Stimulated activated CD8-positive, alpha-beta memory T cell treated with anti-CD3 and anti-CD28 coated beads, Interleukin-2, amount 100 ng/mL, for 48 hours (primary cell): ENCODE data around the gene NLRP14.

ENCODE experiments used
- DNase-seq, 2 donors: peaks; one replicate each; pipeline ENCODE4 v3.0.0-alpha.2; 2020; ENCODE audit warnings: low read depth in 2 of 2

Gene NLRP14, protein sequence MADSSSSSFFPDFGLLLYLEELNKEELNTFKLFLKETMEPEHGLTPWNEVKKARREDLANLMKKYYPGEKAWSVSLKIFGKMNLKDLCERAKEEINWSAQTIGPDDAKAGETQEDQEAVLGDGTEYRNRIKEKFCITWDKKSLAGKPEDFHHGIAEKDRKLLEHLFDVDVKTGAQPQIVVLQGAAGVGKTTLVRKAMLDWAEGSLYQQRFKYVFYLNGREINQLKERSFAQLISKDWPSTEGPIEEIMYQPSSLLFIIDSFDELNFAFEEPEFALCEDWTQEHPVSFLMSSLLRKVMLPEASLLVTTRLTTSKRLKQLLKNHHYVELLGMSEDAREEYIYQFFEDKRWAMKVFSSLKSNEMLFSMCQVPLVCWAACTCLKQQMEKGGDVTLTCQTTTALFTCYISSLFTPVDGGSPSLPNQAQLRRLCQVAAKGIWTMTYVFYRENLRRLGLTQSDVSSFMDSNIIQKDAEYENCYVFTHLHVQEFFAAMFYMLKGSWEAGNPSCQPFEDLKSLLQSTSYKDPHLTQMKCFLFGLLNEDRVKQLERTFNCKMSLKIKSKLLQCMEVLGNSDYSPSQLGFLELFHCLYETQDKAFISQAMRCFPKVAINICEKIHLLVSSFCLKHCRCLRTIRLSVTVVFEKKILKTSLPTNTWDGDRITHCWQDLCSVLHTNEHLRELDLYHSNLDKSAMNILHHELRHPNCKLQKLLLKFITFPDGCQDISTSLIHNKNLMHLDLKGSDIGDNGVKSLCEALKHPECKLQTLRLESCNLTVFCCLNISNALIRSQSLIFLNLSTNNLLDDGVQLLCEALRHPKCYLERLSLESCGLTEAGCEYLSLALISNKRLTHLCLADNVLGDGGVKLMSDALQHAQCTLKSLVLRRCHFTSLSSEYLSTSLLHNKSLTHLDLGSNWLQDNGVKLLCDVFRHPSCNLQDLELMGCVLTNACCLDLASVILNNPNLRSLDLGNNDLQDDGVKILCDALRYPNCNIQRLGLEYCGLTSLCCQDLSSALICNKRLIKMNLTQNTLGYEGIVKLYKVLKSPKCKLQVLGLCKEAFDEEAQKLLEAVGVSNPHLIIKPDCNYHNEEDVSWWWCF

DNA sequence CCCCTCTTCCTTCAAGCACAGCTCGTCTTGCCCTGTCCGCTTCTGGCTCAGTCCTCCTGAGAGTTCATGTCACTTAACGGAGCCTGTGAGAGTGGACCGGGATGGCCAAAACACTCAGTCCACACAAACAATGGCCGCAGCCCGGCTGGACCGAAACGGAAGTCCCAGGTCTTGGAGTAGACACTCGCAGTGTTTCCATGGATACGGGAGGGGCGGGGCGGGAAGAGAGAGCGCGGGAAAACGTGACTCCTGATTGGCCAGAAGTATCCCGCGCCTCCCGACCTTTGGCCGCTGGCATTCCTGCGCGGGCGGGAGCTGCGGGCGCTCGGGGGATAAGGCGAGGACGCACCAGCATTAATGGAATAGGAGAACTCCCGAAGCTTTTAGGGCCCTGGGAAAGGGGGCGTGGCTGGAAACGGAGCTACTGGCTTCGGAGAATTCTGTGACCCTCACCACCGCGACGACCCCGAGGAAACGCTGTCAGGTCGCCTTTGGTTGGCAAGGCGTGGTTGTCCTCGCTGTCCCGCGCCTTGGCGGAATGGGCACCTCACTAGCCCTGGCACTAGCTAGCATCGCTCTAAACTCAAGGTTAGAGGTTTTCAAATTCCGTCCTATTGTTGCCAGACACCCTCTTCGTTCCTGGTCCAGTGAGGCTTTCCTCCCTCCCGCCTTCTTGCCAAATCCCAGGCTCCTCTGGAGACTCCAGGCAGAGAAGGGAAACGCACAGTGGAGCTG is at the start of gene NLRP14, which contains the start of gene ZNF214:
Gene NLRP14, plus strand, starts transcription at position 297 of the 735 bp plus-strand sequence. CDS start 18,108 bp downstream, outside the sequence.
Gene ZNF214, minus strand, starts transcription at position 164 of the 735 bp plus-strand sequence. CDS start 17,511 bp downstream, outside the sequence.
- DNase-seq = no peak

DNA sequence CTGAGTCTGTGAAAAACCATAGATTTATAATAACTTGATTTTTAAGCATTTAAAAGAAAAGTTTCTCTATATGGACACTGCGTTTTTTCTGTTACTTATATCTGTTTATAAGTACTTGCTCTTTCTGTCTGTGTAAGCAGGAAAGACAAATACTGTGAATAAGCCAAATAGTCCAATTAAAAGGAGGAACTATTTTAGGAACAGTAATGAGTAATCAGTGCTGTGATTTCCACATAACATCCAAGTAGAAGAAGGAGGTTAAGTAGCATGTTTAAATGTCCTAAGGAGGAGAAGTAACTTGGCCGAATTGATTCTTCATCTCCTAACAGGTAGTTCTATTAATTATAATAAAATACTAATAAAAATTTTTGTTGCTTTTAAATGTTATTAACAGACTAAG is 40.9 kb upstream of the NLRP14 start:
- DNase-seq = no peak

DNA sequence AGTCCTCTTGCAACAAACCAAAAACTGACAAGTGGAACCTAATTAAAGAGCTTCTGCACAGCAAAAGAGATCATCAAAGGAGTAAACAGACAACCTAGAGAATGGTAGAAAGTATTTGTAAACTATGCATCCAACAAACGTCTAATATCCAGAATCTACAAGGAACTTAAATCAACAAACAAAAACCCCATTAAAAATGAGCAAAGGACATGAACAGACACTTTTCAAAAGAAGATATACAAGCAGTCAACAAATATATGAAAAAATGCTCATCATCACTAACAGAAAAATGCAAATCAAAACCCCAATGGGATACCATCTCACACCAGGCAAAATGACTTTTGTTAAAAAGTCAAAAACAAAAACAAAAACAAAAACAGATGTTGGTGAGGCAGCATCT is 33.8 kb upstream of the NLRP14 start:
- no peak for DNase-seq

DNA sequence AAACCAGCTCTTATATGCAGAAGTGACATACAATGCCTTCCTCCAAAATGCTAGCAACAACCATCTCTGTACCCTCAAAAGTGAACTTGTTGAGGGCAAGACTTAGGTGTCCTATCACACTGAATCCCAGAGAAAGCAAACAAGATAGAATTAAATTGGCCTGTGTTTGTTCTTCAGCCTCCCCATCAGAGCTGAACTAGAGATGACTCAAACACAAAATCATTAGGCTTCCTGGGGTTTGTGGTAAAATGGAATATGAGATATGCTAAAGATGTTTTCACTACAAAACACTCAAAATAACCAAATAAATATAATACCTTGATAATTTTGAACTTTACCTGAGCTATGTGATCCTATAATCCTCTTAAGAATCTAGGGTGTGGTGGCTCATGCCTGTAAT is 31.8 kb upstream of the NLRP14 start:
- no peak for DNase-seq

DNA sequence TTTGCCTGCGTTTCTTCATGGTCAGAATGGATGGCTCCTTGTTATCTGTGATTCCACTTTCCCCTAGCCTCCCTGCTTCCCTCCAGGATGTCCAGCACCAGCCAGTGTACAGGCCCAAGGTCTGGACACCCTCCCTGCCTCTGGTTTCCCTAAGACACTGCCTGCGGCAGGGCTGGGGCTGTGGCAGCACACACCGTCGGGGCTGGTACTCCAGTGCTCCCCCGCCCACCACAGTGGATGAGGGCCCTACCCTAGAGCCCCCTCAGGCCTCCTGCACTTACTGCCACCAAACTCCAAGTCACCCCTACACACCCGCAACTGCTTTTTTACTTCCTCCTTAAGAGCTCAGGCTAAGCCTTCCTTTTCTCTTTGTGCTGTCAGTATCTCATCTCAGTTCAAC is 29.1 kb upstream of the NLRP14 start:
- DNase-seq = no peak

DNA sequence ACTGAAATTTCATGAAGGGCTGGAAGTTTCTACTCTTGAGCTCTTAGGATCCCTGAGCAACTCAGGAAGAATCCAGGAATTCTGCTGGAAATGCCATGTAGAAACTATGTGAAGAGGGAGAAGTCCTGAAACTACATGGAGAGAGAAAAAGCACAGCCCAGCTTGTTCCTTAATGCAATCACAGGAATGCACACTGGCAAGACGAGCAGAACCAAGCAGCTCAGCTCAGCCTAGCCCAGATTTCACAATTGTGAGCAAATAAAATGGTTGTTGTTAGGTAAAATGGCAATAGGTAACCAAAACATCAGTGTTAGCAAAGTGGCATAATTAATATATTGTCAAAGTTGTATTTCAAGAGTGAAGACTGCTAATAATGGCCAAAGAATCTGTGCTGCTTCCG is 28.3 kb upstream of the NLRP14 start:
- no peak for DNase-seq

DNA sequence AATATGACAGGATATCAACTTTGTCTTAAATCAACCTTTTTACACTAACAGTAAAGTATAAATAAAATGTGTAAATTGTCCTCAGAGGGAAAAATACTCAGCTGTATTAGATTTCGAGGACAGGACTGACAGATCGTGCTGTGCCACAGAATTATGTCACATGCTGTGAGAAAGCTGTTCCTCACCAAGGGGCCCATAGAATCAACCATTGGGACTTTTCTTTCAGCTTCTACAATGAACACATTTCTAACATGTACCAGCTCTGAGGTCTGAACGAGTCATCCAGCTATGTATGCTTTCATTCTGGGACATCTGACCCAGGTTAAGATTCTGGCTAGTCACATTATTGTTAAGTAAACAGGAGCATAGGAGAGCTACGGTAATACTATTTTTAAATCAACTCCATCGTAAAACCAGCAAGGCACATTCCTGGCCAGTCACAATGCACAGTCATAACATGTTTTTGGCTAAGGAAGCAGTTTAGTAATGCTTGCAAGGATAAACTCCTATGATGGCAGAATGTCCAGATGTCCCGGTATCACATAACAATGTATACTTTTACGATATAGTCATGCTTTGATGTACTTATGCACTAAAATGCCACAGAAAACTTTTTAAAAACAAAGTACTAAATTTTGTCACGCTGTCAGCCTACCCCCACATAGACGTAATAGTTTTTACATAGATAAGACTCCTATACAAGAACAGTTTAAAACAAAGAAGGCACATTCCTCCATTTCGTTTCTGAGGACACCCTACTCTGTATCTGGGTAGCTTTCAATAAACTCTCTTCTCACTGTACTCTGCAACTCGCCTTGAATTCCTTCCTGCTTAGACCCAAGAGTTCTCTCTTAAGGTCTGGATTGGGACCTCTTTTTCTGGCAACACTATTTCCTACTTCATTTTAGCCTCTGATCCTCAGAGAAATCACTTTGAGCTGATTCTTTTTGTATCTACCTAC is 27.5 kb upstream of the NLRP14 start:
- DNase-seq = no peak

DNA sequence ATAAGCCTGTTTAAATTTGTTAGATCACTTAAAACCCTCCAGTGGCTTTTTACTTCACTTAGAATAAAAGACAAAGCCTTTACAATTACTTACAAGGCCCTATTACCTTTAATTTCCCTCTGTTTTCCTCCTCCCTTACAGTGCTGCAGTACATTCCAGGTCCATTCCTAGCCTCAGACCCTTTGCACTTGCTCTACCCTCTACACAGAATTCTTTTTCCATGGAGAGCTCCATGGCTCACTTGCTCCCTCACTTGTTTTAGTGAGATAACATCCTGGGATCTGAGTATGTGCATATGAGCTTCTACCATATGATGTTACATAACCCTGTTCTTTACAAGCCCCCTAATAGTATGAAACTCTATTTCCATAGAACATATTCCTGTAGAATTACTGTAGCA is 24.6 kb upstream of the NLRP14 start:
- no peak for DNase-seq

DNA sequence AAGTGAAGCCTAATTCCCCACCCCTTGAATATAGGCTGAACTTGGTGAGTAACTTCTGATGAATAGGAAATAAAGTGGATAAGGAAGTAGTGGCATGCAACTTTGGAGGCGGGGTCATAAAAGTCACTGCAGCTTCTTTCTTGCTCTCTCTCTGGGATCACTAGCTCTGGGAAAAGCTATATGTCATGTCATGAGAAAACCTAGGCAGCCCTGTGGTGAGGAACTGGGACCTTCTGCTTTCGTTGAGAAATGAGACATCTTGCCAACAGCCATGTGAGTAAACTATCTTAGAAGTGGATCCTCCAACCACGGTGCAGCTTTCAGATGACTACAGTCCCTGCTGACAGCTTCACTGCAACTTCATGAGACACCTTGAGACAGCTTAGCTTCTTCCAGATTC is 15.8 kb upstream of the NLRP14 start:
- no peak for DNase-seq

DNA sequence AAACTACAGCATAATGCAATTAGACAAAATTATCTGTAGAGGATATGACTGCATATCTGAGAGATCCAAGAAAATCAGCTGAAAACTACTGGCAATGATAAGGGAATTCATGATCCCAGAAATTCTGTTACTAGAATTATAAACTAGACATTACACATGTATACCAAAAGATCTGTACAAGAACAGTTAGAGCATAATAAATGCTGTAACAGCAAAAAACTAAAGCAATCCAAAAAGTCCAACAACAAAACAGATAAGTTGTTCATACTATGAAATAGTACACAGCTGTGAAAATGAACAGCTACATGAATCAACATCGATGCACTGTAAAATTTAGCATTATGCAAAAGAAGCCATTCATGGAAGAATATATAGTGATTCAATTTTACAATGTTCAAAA is 6.2 kb upstream of the NLRP14 start:
- no peak for DNase-seq

DNA sequence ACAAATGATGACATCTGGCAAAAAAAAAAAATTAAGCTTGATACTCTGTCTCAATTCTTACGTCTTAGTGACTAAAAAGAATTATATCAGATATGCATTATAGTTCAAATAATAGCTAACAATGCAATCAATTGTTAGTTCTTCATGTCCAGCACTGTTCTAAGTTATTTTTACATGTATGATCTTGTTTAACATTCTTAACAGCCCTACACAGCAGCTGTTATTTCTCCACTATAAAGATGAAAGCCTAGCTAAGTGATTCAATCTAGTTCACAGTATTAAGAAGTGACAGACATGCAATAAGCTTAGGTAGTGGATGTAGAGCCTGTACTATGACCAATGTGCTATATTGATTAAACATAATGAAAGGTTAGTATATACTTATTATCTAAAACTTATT is 4.3 kb upstream of the NLRP14 start:
- DNase-seq = no peak

DNA sequence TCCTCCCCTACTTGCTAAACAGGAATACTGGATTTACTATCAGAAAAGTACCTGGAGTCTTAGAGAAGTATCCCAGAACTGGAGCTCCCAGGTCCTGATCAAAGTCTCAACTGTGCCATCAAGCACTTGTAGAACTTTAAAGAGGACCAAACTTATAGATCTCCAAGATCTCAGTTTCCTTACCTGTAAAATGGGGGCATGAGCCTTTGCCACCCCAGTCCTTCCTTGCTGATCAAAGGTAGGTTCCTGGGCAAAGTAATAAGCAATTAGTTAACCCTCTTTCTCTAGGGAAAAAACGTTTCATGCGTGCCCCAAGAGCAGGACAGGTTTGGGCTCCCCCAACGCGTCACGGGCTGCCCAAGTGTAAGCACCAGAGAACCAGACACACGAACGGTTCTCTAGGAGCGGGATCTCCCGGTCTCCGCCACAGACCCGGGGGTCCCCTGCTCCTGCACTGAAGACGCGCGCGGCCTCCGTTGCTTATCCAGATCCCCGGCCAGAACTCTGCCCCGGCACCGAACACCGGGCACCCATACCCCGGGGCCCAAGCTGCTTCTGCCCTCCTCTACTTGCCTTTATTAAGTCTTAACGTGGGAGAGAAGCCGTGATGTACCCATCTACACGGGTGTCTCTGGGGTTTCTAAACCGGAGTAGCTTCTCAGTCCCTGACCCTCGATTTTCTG is 638 bp upstream of the NLRP14 start:
- DNase-seq = no peak

DNA sequence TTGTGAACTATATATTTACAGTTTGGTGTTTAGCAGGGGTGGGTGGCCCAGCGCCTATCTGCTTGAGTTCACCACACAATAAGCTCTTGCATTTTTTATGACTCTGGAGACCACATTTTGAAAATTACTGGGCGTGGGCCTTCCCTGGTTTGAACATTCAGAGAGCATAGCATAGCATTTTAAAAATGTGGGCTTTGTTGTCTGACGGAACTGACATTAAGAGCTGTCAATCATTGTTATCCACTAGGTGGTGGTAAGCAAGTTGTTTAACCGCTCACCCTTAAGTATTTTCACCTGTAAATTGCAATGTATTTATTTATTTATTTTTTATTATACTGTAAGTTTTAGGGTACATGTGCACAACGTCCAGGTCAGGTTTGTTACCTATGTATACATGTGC is 1.0 kb downstream of the NLRP14 start:
- no peak for DNase-seq

DNA sequence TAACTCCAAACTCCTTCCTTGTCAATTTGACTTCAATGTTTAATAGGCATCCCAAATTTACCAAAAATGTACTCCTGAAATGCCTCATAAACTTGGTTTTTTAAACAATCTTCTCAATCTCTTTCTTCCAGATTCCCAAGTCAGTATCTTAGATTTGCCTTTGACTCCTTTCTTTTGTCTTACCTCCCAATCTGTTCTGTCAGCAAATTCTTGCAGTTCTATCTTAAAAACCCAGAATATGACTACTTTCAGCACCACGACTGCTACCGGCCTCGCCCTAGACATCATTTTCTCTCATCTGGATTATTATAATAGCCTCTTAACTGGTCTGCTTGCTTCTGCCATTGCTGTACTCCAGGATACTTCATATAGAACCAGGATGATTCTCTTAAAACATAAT is 7.9 kb downstream of the NLRP14 start:
- no peak for DNase-seq

DNA sequence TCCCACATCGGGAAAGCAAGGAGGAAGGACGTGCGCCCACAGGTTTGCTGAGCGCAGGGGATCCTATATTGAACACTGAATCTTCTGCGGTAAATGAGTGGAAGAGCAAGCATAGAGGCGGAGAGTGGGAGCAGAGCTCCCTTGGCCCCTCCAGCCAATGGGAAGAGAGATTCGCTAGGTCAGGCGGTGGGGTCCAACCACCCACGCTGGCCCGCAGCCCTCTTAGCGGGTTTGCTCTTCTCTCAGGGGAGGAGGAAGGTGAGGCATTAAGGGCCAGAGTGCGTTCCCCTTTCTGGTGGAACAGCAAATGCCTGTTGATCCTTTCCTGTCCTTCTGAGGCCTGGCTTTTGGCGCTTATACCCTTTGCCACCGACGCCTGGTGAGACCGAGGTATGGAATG is 10.6 kb downstream of the NLRP14 start:
- DNase-seq = no peak

DNA sequence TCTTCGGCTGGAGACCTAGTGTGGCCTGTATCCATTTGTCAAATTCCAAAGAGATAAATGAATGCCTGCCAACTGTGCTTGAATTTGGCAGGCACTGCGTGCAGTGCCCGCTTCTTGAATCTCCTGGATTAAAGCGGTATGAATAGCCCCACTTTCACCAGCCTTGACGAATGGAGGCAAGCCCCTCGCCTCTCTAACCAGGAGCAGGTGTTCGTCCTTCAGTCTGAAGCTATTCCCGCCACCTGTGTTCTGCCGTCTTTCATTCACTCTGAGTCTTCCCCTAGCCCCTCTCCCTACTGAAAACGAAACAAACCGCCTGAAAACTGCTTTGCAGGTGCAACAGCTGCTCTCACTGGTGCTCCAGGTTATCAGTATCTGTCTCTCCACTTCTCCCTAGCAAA is 11.2 kb downstream of the NLRP14 start:
- DNase-seq = no peak

DNA sequence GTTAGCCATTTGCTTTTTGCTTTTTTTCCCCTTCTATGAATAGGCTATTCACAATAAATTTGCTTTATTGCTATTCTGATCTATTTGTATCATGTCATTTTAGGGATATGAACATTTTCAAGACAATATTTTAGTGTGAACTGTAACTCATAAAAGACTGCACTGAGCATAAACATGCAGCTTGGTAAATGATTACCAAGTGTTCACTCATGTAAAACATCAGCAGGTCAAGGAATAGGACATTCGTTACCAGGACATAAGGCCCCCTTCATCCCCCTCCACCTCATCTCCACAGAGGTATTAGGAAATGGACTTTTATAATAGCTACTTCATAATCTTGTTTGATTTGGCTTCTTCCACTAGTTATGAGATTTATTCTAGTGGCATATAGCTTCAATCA is 12.4 kb downstream of the NLRP14 start:
- no peak for DNase-seq

DNA sequence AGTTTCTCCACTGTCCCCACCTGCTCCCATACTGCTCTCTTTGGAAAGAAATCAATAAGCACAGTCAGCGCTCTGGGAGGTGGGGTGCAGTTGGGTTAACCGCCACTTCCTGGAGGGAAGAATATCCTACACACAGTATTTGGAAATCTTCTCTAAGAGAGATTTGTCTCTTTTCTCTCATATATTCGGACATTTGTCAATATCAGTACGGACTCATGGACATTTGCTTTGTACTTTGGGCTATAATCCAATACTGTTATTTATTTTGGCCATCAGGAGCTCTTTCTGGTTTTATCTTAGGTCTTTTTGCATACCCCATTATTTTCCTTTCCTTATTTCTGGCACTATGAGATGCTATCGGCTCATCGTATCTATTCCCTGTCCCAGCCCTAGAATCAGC is 13.7 kb downstream of the NLRP14 start:
- DNase-seq = no peak

DNA sequence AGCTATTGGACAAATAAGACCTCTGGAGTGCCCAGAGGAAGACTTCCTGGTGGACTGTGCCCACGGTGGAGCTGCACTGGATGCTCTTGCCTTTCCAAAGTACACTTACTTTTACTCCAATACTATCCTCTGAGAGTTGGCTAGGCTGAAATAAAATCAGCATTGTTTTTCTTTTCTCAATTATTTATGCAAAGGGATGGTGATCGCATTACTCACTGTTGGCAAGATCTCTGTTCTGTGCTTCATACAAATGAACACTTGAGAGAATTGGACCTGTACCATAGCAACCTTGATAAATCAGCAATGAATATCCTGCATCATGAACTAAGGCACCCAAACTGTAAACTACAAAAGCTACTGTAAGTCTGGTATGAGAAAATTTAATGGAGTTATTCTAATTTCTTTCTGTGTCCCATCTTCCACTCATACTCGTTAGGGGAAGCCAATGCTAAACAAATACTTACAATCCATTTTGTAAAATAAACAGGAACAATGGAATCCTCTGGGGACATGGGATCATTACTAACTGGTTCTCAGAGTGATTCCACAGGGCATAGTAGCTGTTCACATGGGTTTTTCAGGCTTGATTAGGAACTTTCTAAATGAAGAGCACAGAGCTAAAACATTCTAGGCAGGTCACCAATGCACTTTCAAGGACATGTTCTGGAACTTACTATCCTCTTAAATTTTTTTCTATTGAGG is 26.3 kb downstream of the NLRP14 start:
- DNase-seq = no peak
